ENCODE measurements around the gene USP40. TPM values are rescaled to one million over a fixed set of nuclear protein-coding genes. Genes with fewer than 3 reads are reported as not detected.

Gene USP40
- total and polyA plus RNA-seq, 10 of the 15 experiments (the other 5 are each of a cell fraction or from before 2014, with no cell fraction given), result 3.4 to 20.8 (median 15.2) TPM

- 84% methylated on average over 20 of the region's 20 CpGs for WGBS (ENCODE audit: insufficient coverage, insufficient replicate concordance, low lambda C conversion rate, missing lambda C conversion rate)
- H3K27ac ChIP-seq (ENCODE audit: control insufficient read depth, insufficient read depth), result no peak overlapping the region
- POLR2A ChIA-PET, result no interaction called here
- peaks cover 1 to 13% of the 10 kb centered on the region in 2 experiments; a peak in 3 of 4 replicates for H3K36me3 ChIP-seq (ENCODE audit: control insufficient read depth in 2 of 2, insufficient read depth in 2 of 2, low read length in 1 of 2)
- H3K4me3 ChIP-seq, result no peak overlapping the region
- intact Hi-C loops (cut with micrococcal nuclease; ENCODE audit: unreplicated experiment), result no loop called here
- DNase-seq (ENCODE audit: low read depth, low spot score), result no peak
- no peaks in the 10 kb centered on the region for H3K4me1 ChIP-seq (ENCODE audit: control insufficient read depth, insufficient read depth, low read length)
- TF ChIP-seq USF2 (IDR thresholded peaks at IDR 0.05; ENCODE audit: borderline replicate concordance, low read depth, low read length) (no peak), ATF2 (IDR thresholded peaks at IDR 0.05; ENCODE audit: low read length) (no peak), NFYB (IDR thresholded peaks at IDR 0.05; ENCODE audit: insufficient read depth, low read depth, low read length) (no peak), POU2F2 (IDR thresholded peaks at IDR 0.05; ENCODE audit: borderline replicate concordance, low read depth, low read length) (no peak), RAD51 (IDR thresholded peaks at IDR 0.05) (no peak), BRCA1 (IDR thresholded peaks at IDR 0.05; ENCODE audit: low read depth, low read length) (no peak), ESRRA (IDR thresholded peaks at IDR 0.05; ENCODE audit: low read length) (no peak), HCFC1 (IDR thresholded peaks at IDR 0.05; ENCODE audit: low read length) (no peak), HDGF (IDR thresholded peaks at IDR 0.05) (no peak), MEF2B (IDR thresholded peaks at IDR 0.05; ENCODE audit: partially characterized antibody, poor library complexity, severe bottlenecking) (no peak), LARP7 (IDR thresholded peaks at IDR 0.05) (no peak)
- no peak overlapping the region for H2AFZ ChIP-seq (ENCODE audit: control insufficient read depth, low read depth, low read length)
- ATAC-seq, result no peak
- RAD21 ChIA-PET (ENCODE audit: unreplicated experiment), result no interaction called here
- peaks cover 17% of the 10 kb centered on the region for H3K79me2 ChIP-seq (ENCODE audit: control insufficient read depth, insufficient read depth, low read length)
- FAIRE-seq, result no peak
- H3K9ac ChIP-seq (ENCODE audit: control insufficient read depth, insufficient read depth, low read length), result no peak overlapping the region
- H4K20me1 ChIP-seq (ENCODE audit: control insufficient read depth, insufficient read depth), result no peaks in the 10 kb centered on the region
- CTCF ChIA-PET, result interaction anchor here (1.7 to 15.3 kb wide), 3 partner anchors 9 to 25 kb away, joined by 3 to 135 read pairs (median 5); no protein-coding TSS in a partner anchor
- SMC1A ChIA-PET (ENCODE audit: uncharacterized antibody, unreplicated experiment), result interaction anchor here (2.2 kb wide), 1 partner anchor 10 kb away, joined by 10 read pairs; no protein-coding TSS in a partner anchor
- H3K4me2 ChIP-seq (ENCODE audit: control insufficient read depth, insufficient read depth), result no peak overlapping the region
- no TSS peak for BruUV-seq (replicated peaks)
- in situ Hi-C loops (cut with MboI), result no loop called here
- H3K27me3 ChIP-seq (replicated peaks in 1 of 2; ENCODE audit: control insufficient read depth in 2 of 2, insufficient read depth in 2 of 2, low read length in 1 of 2), result no peaks in the 10 kb centered on the region
- peaks cover 6% of the 10 kb centered on the region for H3K9me3 ChIP-seq (replicated peaks; ENCODE audit: control insufficient read depth, insufficient read depth, low read length)
These were observed 137.2 kb downstream of the USP40 start for GRCh38 chr2:233429175-233429897.

Measured in GM12878 (cell line).